ENCODE results near the gene CARS2. TPM values are rescaled to one million over a fixed set of nuclear protein-coding genes. Genes with fewer than 3 reads are reported as not detected.
"Not testable (repeated sequence)": the region's sequence is repeated elsewhere in the genome, so short reads cannot be mapped to it uniquely, and the experiment has no call there.

The CARS2 gene
- total RNA-seq, 6 experiments from 2014 or later = 50.1 to 68.0 (median 52.9) TPM

DNA sequence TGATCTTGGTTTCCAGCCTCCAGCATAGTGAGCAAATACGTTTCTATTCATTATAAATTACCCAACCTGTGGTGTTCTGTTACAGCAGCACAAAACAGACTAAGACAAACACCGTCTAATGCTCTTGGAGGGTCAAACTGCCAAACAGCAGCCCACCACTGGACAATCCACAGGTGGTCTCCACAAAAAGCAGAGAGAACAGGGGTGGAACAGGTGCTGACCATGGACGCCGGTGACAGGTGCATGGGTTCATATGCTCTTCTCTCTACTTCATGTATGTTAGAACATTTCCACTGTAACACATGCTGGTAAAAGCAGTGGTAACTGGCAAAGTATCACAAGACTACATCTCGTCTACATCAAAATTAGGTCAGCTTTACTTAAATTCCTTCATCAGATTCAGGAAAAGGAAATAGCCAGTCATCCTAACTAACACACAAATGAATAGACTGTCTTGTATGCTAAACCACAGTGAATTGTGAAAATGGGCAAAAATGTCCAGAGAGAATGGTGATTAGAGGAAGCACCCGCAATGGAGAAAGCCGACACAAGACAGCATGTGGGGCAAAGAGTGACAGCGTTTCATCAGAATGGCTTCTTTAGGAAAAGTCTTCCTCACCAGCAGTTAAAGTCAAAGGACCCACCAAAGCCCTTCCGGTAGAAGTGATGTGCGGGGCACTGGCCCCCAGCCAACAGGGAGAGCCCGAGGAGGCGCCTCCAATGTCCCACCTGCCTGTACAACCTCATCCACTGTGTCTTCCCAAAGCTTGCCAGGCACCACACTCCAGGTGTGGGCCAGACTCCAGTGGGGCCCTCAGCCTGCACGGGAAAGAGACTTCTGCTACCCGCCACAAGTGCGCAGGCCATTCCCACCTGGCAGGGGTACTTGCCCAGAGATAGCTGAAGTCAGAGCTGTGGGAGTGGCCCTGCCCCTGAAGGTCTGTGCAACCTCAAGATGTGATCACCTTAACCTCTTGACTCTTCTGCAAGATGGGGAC, 6.5 kb downstream of the CARS2 start:
- Mint-ChIP-seq H3K4me3 (no peak overlapping the region), H3K27me3 (ENCODE audit: insufficient read depth) (no peaks in the 10 kb centered on the region), H3K27ac (no peak overlapping the region), H3K4me1 (ENCODE audit: low read depth) (peaks cover 24% of the 10 kb centered on the region), H3K36me3 (ENCODE audit: low read depth) (peaks cover 22% of the 10 kb centered on the region), H3K9me3 (no peaks in the 10 kb centered on the region)
- TF ChIP-seq, protein P1, sequence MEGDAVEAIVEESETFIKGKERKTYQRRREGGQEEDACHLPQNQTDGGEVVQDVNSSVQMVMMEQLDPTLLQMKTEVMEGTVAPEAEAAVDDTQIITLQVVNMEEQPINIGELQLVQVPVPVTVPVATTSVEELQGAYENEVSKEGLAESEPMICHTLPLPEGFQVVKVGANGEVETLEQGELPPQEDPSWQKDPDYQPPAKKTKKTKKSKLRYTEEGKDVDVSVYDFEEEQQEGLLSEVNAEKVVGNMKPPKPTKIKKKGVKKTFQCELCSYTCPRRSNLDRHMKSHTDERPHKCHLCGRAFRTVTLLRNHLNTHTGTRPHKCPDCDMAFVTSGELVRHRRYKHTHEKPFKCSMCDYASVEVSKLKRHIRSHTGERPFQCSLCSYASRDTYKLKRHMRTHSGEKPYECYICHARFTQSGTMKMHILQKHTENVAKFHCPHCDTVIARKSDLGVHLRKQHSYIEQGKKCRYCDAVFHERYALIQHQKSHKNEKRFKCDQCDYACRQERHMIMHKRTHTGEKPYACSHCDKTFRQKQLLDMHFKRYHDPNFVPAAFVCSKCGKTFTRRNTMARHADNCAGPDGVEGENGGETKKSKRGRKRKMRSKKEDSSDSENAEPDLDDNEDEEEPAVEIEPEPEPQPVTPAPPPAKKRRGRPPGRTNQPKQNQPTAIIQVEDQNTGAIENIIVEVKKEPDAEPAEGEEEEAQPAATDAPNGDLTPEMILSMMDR (IDR thresholded peaks at IDR 0.05) = no peak
- no peak for DNase-seq

DNA sequence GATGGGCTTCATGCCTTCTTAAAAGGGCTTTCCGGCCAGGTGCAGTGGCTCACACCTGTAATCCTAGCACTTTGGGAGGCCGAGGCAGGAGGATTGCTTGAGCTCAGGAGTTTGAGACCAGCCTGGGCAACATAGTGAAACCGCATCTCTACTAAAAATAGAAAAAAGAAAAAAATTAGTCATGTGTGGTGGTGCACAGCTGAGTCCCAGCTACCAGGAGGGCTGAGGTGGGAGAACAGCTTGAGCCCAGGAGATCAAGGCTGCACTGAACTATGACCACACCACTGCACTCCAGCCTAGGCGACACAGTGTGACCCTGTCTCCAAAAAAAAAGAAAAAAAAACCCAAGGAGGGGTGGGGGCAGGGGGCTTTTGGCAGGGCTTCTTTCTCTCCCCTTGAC, 7.2 kb downstream of the CARS2 start:
- TF ChIP-seq, protein P1 (IDR thresholded peaks at IDR 0.05) = no peak
- Mint-ChIP-seq H3K4me3 (no peak overlapping the region), H3K27ac (no peak overlapping the region), H3K36me3 (ENCODE audit: low read depth) (peaks cover 19% of the 10 kb centered on the region), H3K4me1 (ENCODE audit: low read depth) (peaks cover 19% of the 10 kb centered on the region), H3K27me3 (ENCODE audit: insufficient read depth) (no peaks in the 10 kb centered on the region), H3K9me3 (no peaks in the 10 kb centered on the region)
- DNase-seq = no peak

DNA sequence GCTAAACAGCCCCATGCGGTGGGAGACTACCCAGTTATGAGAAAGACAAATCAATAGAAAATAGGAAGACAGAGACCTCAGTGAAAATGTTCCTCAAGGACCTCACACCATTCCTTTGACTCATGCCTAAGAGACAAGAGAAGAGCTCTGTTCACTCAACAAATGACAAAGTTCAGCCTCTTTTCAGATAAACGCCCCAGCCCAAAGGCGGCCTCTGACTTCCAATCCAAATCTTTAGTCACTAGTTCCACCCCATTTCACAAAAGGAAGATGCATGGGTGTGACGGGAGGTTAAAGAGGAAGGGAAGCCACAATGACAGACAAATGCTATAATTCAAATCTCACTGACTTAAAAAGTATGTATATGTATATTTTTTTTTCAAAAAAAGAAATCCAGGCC, 8.1 kb downstream of the CARS2 start:
- Mint-ChIP-seq H3K36me3 (ENCODE audit: low read depth) (peaks cover 13% of the 10 kb centered on the region), H3K27me3 (ENCODE audit: insufficient read depth) (no peaks in the 10 kb centered on the region), H3K4me1 (ENCODE audit: low read depth) (peaks cover 10% of the 10 kb centered on the region), H3K9me3 (no peaks in the 10 kb centered on the region), H3K27ac (peak overlapping the region; percentile 13; the same call in 1 of the 2 replicates), H3K4me3 (no peak overlapping the region)
- TF ChIP-seq, protein P1 (IDR thresholded peaks at IDR 0.05) = no peak
- no peak for DNase-seq

GRCh38 chr13:110696776-110697175, 9.1 kb downstream of the CARS2 start:
- no peak overlapping the region for H3K27ac Mint-ChIP-seq
- no peaks in the 10 kb centered on the region for H3K27me3 Mint-ChIP-seq (ENCODE audit: insufficient read depth)
- H3K4me1 Mint-ChIP-seq (ENCODE audit: low read depth) = no peaks in the 10 kb centered on the region
- TF ChIP-seq, protein P1 (IDR thresholded peaks at IDR 0.05) = no peak
- H3K36me3 Mint-ChIP-seq (ENCODE audit: low read depth) = peaks cover 10% of the 10 kb centered on the region
- H3K9me3 Mint-ChIP-seq = no peaks in the 10 kb centered on the region
- no peak for DNase-seq
- H3K4me3 Mint-ChIP-seq = no peak overlapping the region

GRCh38 chr13:110695774-110696173, 10.1 kb downstream of the CARS2 start:
- not testable (repeated sequence) for H3K4me1 Mint-ChIP-seq (ENCODE audit: low read depth); H3K36me3 Mint-ChIP-seq (ENCODE audit: low read depth); DNase-seq; H3K4me3 Mint-ChIP-seq; H3K9me3 Mint-ChIP-seq; H3K27ac Mint-ChIP-seq; H3K27me3 Mint-ChIP-seq (ENCODE audit: insufficient read depth)

GRCh38 chr13:110690516-110690915, 15.4 kb downstream of the CARS2 start:
- no peaks in the 10 kb centered on the region for H3K27me3 Mint-ChIP-seq (ENCODE audit: insufficient read depth)
- TF ChIP-seq, protein P1 (IDR thresholded peaks at IDR 0.05) = no peak
- no peak for DNase-seq
- H3K4me3 Mint-ChIP-seq = no peak overlapping the region
- H3K9me3 Mint-ChIP-seq = no peaks in the 10 kb centered on the region
- H3K27ac Mint-ChIP-seq = no peak overlapping the region
- H3K4me1 Mint-ChIP-seq (ENCODE audit: low read depth) = peaks cover 5% of the 10 kb centered on the region
- peaks cover 10% of the 10 kb centered on the region; the same call in 1 of the 2 replicates for H3K36me3 Mint-ChIP-seq (ENCODE audit: low read depth)
